ENCODE data around the gene MARK2.

Gene MARK2

DNA sequence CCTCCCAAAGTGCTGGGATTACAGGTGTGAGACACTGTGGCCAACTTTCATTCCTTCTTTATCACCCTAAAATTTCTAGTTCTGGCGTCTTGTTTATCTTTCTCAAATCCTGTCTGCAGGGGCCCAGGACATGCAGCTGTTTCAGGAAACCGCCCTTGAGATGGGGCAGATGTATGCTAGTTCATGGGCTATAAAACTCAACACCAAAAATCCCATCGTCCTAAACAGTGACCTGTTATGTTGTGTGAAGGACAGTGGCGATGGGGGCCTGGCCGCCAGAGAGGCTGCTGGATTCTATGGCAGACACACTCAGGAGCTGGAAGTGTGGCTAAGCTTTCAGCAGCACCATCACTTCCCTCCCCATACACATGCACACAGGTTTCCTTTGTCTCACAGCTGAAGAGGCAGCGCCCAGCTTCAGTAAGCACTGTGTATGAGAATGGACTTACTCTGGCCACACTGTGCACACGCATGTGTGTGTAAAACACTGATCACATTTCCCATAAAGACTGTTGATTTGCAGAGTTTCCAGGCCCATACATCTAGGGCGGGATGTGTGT, 36.7 kb downstream of the MARK2 start:
- TF ChIP-seq, protein P1, sequence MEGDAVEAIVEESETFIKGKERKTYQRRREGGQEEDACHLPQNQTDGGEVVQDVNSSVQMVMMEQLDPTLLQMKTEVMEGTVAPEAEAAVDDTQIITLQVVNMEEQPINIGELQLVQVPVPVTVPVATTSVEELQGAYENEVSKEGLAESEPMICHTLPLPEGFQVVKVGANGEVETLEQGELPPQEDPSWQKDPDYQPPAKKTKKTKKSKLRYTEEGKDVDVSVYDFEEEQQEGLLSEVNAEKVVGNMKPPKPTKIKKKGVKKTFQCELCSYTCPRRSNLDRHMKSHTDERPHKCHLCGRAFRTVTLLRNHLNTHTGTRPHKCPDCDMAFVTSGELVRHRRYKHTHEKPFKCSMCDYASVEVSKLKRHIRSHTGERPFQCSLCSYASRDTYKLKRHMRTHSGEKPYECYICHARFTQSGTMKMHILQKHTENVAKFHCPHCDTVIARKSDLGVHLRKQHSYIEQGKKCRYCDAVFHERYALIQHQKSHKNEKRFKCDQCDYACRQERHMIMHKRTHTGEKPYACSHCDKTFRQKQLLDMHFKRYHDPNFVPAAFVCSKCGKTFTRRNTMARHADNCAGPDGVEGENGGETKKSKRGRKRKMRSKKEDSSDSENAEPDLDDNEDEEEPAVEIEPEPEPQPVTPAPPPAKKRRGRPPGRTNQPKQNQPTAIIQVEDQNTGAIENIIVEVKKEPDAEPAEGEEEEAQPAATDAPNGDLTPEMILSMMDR (IDR thresholded peaks at IDR 0.05; ENCODE audit: extremely low read depth, missing control alignments) = no peak

DNA sequence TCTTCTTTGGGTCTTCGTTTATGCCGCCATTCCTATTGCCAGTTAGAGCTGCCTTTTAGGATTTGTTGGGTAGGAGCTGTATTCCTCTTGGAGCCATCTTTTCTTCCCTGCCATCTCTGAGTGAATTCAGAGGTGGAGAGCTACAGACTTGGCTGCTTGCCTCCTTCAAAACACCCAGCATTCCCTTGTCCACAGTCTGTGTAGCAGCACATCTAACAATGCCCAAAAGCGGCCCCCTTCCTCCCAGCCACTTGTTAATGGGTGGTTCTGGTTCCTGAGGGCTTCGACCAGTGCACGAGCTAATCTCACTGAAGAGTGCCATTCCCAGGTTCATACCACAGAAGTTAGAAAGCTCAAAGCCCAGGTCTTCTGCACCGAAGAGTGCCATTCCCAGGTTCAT, 37.7 kb downstream of the MARK2 start:
- TF ChIP-seq, protein P1 (IDR thresholded peaks at IDR 0.05; ENCODE audit: extremely low read depth, missing control alignments) = no peak
- no peak for DNase-seq (ENCODE audit: low spot score)

More for the DNA sequence above, 36.7 kb downstream of the MARK2 start:
- no peak for DNase-seq (ENCODE audit: low spot score)

DNA sequence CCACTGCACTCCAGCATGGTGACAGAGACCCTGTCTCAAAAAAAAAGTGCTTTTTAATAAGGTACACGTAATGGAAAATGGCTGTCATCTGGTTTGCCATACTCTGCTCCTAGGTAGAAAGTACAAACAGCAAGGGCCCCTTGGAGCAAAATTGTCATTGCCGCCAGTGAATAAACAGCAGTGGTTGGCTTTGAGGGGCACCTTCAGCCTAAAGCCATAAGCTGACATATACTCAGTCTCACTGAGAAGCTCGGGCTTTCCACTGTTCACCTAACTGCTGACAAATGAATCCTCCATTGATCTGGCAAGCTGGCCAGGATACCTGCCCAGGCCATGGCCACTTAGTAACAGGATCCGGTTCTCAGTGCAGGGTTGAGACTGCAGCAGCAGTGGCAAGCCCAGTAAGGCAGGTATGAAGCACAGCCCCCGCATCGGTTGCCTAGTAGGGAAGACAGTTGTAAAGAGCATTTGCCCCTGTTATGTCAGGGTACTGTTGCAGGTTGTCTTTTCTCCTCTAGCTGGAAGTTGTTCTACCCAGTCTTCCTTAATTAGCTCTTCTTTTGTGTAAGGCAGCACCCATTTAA, 38.8 kb downstream of the MARK2 start:
- TF ChIP-seq, protein P1 (IDR thresholded peaks at IDR 0.05; ENCODE audit: extremely low read depth, missing control alignments) = no peak
- no peak for DNase-seq (ENCODE audit: low spot score)

DNA sequence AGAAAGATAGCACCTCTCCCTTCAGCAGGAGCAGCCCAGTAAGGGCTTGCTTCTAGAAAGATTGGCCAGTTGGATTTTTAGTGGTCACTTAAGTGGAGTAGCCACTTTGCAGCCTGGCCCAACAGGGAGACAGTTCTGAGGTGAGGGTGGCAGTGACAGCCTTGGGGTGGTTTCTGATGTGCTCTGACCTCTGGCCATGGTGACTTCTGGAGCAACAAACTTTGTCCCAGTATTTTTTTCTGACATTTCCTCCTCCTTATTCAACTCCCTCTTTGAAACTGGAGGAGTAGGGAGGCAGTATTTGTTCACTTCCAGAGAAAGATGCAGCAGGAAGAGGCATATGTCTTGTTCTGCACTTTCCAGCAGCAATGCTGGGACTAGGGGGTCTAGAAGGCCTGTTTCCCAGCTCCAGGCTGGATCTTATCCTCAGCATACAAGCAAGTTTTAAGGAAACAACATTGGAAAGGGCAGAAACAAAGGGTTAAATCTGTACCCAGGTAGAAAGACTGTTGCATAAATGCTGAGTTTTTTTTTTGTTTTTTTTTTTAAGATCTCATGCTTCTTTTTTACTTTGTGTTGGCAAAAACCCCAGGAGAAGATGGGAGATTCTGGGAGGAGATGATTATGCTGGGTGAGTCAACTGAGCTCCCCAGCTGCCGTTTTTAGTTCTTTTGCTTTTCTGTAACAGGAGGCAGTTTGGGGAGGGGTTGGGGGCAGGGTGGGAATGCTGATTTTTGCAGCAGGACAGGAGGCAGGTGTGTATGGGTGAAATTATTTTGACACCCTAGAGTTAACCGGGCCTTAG, 40.9 kb downstream of the MARK2 start:
- TF ChIP-seq, protein P1 (IDR thresholded peaks at IDR 0.05; ENCODE audit: extremely low read depth, missing control alignments) = no peak
- DNase-seq (ENCODE audit: low spot score) = no peak

DNA sequence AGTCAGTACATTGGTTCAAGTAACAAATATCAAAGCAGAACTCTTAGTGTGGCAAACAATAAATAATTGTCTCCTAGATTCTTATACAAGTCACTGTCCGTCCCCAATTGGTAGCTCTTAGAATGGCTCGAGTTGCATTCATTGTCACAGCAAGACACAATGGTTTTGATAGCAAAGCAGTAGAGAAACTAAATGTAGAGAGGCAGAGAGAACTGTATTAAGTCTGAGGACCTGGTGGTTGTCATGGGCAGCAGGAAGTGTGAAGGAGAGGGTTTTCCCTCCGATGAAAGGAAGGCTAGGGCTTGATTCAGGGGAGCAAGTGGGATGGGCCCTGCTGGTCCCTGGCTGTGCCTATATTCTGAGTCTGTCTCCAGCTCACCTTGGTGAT, 41.5 kb downstream of the MARK2 start:
- TF ChIP-seq, protein P1 (IDR thresholded peaks at IDR 0.05; ENCODE audit: extremely low read depth, missing control alignments) = no peak
- no peak for DNase-seq (ENCODE audit: low spot score)

DNA sequence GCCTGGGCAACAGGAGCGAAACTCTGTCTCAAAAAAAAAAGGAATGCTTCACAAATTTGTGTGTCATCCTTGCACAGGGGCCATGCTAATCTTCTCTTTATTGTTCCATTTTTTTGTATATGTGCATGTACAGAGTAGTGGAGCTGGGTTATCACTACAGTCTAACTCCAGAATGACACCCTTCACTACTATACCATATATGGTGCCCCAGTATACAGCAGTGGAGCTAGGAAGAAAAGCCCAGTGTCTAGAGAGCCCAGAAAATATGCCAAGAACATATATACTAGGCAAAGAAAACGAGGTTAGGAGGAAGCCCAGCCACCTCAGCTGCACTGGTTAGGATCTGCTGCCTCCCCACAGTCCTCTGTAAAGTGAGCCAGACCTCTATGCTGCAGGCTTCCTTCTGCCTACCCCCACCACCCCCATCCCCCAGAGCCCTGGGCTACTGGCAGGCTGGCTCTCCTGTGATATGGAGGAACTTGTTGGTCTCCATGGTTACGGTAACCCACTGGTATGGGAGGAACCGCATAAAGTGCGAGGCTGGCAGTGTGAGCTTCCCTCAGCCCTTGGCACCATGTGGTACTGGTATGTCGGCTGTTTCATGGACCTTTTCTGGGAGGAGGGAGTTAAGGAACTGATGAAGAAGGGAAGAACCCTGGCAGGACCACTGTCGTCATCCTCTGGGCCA, 43.8 kb downstream of the MARK2 start:
- DNase-seq (ENCODE audit: low spot score) = no peak
- TF ChIP-seq, protein P1 (IDR thresholded peaks at IDR 0.05; ENCODE audit: extremely low read depth, missing control alignments) = no peak

DNA sequence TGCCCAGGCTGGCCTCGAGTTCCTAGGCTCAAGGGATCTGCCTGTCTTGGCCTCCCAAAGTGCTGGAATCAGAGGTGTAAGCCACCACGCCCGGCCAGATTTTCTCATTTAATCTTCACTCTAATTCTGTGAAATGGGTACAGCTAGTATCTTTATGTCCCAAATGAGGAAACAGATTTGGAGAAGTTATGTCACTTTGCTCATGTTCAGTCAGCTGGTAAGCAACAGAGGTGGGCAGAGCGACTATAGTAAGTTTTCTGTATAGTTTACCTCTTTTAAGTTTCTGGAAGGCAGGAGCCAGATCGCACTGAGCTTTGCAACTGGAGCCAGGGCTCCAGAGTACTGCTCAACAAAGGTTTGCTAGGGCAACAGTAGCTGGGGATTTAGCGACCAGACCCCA, 44.9 kb downstream of the MARK2 start:
- TF ChIP-seq, protein P1 (IDR thresholded peaks at IDR 0.05; ENCODE audit: extremely low read depth, missing control alignments) = no peak
- no peak for DNase-seq (ENCODE audit: low spot score)

All from GM20000 (cell line).